ENCODE measurements around the gene MARK4.

DNA sequence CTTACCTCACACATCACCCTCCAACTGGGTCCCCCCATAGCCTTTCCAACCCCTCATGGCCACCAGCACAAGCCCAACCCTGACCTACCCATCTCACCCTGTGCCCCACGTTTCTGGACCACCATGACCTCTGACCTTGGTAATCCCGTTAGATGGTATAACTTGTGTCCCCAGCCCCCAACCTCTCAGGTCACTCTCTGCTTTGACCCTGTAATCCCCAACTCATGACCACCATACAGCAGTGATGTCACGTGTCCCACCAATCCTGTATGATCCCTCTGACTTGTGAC is 98.0 kb downstream of the MARK4 start:
- TF ChIP-seq, protein P1, sequence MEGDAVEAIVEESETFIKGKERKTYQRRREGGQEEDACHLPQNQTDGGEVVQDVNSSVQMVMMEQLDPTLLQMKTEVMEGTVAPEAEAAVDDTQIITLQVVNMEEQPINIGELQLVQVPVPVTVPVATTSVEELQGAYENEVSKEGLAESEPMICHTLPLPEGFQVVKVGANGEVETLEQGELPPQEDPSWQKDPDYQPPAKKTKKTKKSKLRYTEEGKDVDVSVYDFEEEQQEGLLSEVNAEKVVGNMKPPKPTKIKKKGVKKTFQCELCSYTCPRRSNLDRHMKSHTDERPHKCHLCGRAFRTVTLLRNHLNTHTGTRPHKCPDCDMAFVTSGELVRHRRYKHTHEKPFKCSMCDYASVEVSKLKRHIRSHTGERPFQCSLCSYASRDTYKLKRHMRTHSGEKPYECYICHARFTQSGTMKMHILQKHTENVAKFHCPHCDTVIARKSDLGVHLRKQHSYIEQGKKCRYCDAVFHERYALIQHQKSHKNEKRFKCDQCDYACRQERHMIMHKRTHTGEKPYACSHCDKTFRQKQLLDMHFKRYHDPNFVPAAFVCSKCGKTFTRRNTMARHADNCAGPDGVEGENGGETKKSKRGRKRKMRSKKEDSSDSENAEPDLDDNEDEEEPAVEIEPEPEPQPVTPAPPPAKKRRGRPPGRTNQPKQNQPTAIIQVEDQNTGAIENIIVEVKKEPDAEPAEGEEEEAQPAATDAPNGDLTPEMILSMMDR (IDR thresholded peaks at IDR 0.05 in 4 of 5, conservative IDR thresholded peaks at IDR 0.05 in 1 of 5) = no peak
- no peak for TF ChIP-seq POLR2A (IDR thresholded peaks at IDR 0.05)
